ENCODE measurements around the gene INPP5B. TPM values are rescaled to one million over a fixed set of nuclear protein-coding genes. Genes with fewer than 3 reads are reported as not detected.

The INPP5B gene
- total and polyA plus RNA-seq, 9 of the 15 experiments (the other 6 are each of a cell fraction or from before 2014, with no cell fraction given) = 14.1 to 28.7 (median 20.9) TPM

GRCh38 chr1:37915476-37916093, 31.3 kb downstream of the INPP5B start:
- FAIRE-seq (no peak), ATAC-seq (peak; percentile 69), DNase-seq (ENCODE audit: extremely low read depth in 1 of 4, low spot score in 3 of 4) (peak in 1 of 4 experiments; percentile 49)
- ChIA-PET POLR2A (interaction anchor here (0.6 to 2.0 kb wide), 6 partner anchors 10 to 912 kb away, joined by 3 to 11 read pairs (median 4); partner anchors contain the start of gene SF3A3), CTCF (ENCODE audit: low intra/inter-chr PET ratio) (no interaction called here)
- H3K36me3 ChIP-seq (ENCODE audit: control insufficient read depth, insufficient read depth, low read length) = peaks cover 11% of the 10 kb centered on the region
- peaks cover 8% of the 10 kb centered on the region for H3K9me3 ChIP-seq (replicated peaks; ENCODE audit: control insufficient read depth, insufficient read depth, low read depth, low read length)
- WGBS (ENCODE audit: insufficient coverage, low coverage, missing lambda C conversion rate) = 18% methylated on average over 2 of the region's 2 CpGs
- intact Hi-C loops (cut with micrococcal nuclease) (loop anchor here (2.0 kb wide), 1 partner anchor 23 kb away; no protein-coding TSS in a partner anchor), in situ Hi-C loops (cut with MboI) (no loop called here)
- no peak overlapping the region for H3K4me2 ChIP-seq (ENCODE audit: insufficient read depth, low read length)
- BruUV-seq (replicated peaks) = no TSS peak
- no peaks in the 10 kb centered on the region for H3K27me3 ChIP-seq (ENCODE audit: control insufficient read depth in 2 of 2, insufficient read depth in 2 of 2, low read length in 2 of 2)
- H4K20me1 ChIP-seq (replicated peaks; ENCODE audit: control insufficient read depth, insufficient read depth, low read length) = no peaks in the 10 kb centered on the region
- H3K9ac ChIP-seq (ENCODE audit: insufficient read depth in 1 of 2, low read depth in 2 of 2, low read length in 2 of 2) = no peak overlapping the region
- H3K4me3 ChIP-seq = no peak overlapping the region
- H3K79me2 ChIP-seq (ENCODE audit: control insufficient read depth, insufficient read depth, low read length) = peaks cover 48% of the 10 kb centered on the region
- H3K4me1 ChIP-seq (replicated peaks in 1 of 2; ENCODE audit: control insufficient read depth in 2 of 2, insufficient read depth in 2 of 2, low read length in 2 of 2) = peaks cover 13 to 23% of the 10 kb centered on the region in 2 experiments; a peak in 4 of 5 replicates
- H3K27ac ChIP-seq (ENCODE audit: extremely low read depth, low read depth, low read length) = peak overlapping the region; percentile 9; the same call in 1 of the 3 replicates
- H3K9me1 ChIP-seq (ENCODE audit: control insufficient read depth, insufficient read depth, low read length) = no peaks in the 10 kb centered on the region
- no peak overlapping the region for H2AFZ ChIP-seq (ENCODE audit: low read depth, low read length)
- TF ChIP-seq E2F6 (IDR thresholded peaks at IDR 0.05; ENCODE audit: borderline replicate concordance in 1 of 2, extremely low read depth in 1 of 2, insufficient read depth in 1 of 2, insufficient read length in 1 of 2, low read depth in 1 of 2, low read length in 1 of 2, poor library complexity in 1 of 2, severe bottlenecking in 1 of 2) (no peak), TAL1 (IDR thresholded peaks at IDR 0.05) (no peak), ETS1 (conservative IDR thresholded peaks at IDR 0.05; ENCODE audit: control insufficient read depth, low read depth, low read length) (no peak), RB1 (IDR thresholded peaks at IDR 0.05; ENCODE audit: low read depth) (no peak), PCBP1 (IDR thresholded peaks at IDR 0.05; ENCODE audit: low read depth, low read length, poor library complexity, severe bottlenecking) (no peak), RBM17 (IDR thresholded peaks at IDR 0.05; ENCODE audit: borderline replicate concordance, low read depth, low read length) (no peak), ZNF212 (CRISPR knock-in tag; IDR thresholded peaks at IDR 0.05) (no peak), ZBTB2 (IDR thresholded peaks at IDR 0.05) (no peak), ETV6 (IDR thresholded peaks at IDR 0.05; ENCODE audit: borderline replicate concordance in 1 of 2, low read depth in 2 of 2, low read length in 1 of 2) (no peak), ETV6 (CRISPR knock-in tag; IDR thresholded peaks at IDR 0.05; ENCODE audit: borderline replicate concordance) (no peak)
- TF ChIP-seq, protein P1, sequence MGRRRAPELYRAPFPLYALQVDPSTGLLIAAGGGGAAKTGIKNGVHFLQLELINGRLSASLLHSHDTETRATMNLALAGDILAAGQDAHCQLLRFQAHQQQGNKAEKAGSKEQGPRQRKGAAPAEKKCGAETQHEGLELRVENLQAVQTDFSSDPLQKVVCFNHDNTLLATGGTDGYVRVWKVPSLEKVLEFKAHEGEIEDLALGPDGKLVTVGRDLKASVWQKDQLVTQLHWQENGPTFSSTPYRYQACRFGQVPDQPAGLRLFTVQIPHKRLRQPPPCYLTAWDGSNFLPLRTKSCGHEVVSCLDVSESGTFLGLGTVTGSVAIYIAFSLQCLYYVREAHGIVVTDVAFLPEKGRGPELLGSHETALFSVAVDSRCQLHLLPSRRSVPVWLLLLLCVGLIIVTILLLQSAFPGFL (CRISPR knock-in tag; IDR thresholded peaks at IDR 0.05) = no peak
- TF ChIP-seq, protein P2, sequence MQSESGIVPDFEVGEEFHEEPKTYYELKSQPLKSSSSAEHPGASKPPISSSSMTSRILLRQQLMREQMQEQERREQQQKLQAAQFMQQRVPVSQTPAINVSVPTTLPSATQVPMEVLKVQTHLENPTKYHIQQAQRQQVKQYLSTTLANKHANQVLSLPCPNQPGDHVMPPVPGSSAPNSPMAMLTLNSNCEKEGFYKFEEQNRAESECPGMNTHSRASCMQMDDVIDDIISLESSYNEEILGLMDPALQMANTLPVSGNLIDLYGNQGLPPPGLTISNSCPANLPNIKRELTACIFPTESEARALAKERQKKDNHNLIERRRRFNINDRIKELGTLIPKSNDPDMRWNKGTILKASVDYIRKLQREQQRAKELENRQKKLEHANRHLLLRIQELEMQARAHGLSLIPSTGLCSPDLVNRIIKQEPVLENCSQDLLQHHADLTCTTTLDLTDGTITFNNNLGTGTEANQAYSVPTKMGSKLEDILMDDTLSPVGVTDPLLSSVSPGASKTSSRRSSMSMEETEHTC (IDR thresholded peaks at IDR 0.05) = no peak
- TF ChIP-seq, protein P3, sequence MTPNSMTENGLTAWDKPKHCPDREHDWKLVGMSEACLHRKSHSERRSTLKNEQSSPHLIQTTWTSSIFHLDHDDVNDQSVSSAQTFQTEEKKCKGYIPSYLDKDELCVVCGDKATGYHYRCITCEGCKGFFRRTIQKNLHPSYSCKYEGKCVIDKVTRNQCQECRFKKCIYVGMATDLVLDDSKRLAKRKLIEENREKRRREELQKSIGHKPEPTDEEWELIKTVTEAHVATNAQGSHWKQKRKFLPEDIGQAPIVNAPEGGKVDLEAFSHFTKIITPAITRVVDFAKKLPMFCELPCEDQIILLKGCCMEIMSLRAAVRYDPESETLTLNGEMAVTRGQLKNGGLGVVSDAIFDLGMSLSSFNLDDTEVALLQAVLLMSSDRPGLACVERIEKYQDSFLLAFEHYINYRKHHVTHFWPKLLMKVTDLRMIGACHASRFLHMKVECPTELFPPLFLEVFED (CRISPR knock-in tag; conservative IDR thresholded peaks at IDR 0.05) = no peak

Data from K562 (cell line).